Skeletal muscle tissue (tissue), 4 donors: Measurements from ENCODE around the gene BUD23. TPM values are rescaled to one million over a fixed set of nuclear protein-coding genes. Genes with fewer than 3 reads are reported as not detected.
"Not testable (repeated sequence)": the region's sequence is repeated elsewhere in the genome, so short reads cannot be mapped to it uniquely, and the experiment has no call there.

ENCODE experiments used
- H3K27ac ChIP-seq: one replicate; pipeline ENCODE4 v1.7.0; 2013; ENCODE audit warnings: mild to moderate bottlenecking, low read depth, low read length, inconsistent platforms
- H3K27me3 ChIP-seq, 3 donors: one replicate each; pipeline ENCODE4 v1.7.0; 2013; ENCODE audit warnings: low read length in 3 of 3; ENCODE audit not compliant: control insufficient read depth in 3 of 3, insufficient read depth in 3 of 3
- H3K36me3 ChIP-seq, 3 donors: one replicate each; pipeline ENCODE4 v1.7.0; 2013; ENCODE audit warnings: low read length in 3 of 3; ENCODE audit not compliant: control insufficient read depth in 3 of 3, insufficient read depth in 3 of 3
- H3K4me1 ChIP-seq, 3 donors: one replicate each; pipeline ENCODE4 v1.7.0; 2013; ENCODE audit warnings: low read length in 3 of 3, mild to moderate bottlenecking in 3 of 3; ENCODE audit not compliant: control insufficient read depth in 3 of 3, insufficient read depth in 3 of 3
- H3K4me3 ChIP-seq, 3 donors: one replicate each; pipeline ENCODE4 v1.7.0; 2013; ENCODE audit warnings: low read length in 3 of 3
- H3K9ac ChIP-seq, 3 donors: one replicate each; pipeline ENCODE4 v1.7.0; 2013; ENCODE audit warnings: low read length in 3 of 3, mild to moderate bottlenecking in 3 of 3, moderate library complexity in 2 of 3, low read depth in 1 of 3
- H3K9me3 ChIP-seq, 3 donors: one replicate each; pipeline ENCODE4 v1.7.0; 2013; ENCODE audit warnings: low read length in 3 of 3; ENCODE audit not compliant: control insufficient read depth in 3 of 3
- total RNA-seq: library from RNA; depleted of rRNA; stranded (reverse); fragments of >200 nt; gene quantifications from one replicate; pipeline ENCODE4 v1.2.3, GENCODE V29; 2014
- donor health status: Osteomylitis.

BUD23 gene
- total RNA-seq, 1 donor from 2014 or later: 45.4 TPM

GRCh38 chr7:73647725-73648592 lies 35.4 kb upstream of the BUD23 start:
- H3K27me3 ChIP-seq: peaks cover 38 to 53% (median 47%) of the 10 kb centered on the region in 3 donors
- H3K4me3 ChIP-seq: peak overlapping the region; percentile 14 to 54 (median 36)
- no peaks in the 10 kb centered on the region for H3K9me3 ChIP-seq
- H3K27ac ChIP-seq: no peak overlapping the region
- H3K4me1 ChIP-seq: peaks cover 0 to 2% (median 0%) of the 10 kb centered on the region in 3 donors
- H3K9ac ChIP-seq: peak overlapping the region in 1 of 3 donors; percentile 57
- H3K36me3 ChIP-seq: no peaks in the 10 kb centered on the region

- Histone ChIP-seq H3K9me3 (no peaks in the 10 kb centered on the region), H3K36me3 (no peaks in the 10 kb centered on the region), H3K4me3 (no peak overlapping the region), H3K27me3 (peaks cover 35 to 53% (median 47%) of the 10 kb centered on the region in 3 donors), H3K4me1 (peaks cover 0 to 2% (median 0%) of the 10 kb centered on the region in 3 donors), H3K27ac (no peak overlapping the region), H3K9ac (no peak overlapping the region)
Measured at GRCh38 chr7:73648593-73649332, 34.6 kb upstream of the BUD23 start.

GRCh38 chr7:73649576-73649975 lies 33.8 kb upstream of the BUD23 start:
- peaks cover 35 to 49% (median 45%) of the 10 kb centered on the region in 3 donors for H3K27me3 ChIP-seq
- peaks cover 0 to 2% (median 0%) of the 10 kb centered on the region in 3 donors for H3K4me1 ChIP-seq
- H3K4me3 ChIP-seq: no peak overlapping the region
- H3K36me3 ChIP-seq: no peaks in the 10 kb centered on the region
- no peak overlapping the region for H3K27ac ChIP-seq
- no peak overlapping the region for H3K9ac ChIP-seq
- H3K9me3 ChIP-seq: no peaks in the 10 kb centered on the region

GRCh38 chr7:73650524-73650923 lies 32.9 kb upstream of the BUD23 start:
- Histone ChIP-seq H3K9me3 (no peaks in the 10 kb centered on the region), H3K36me3 (no peaks in the 10 kb centered on the region), H3K9ac (no peak overlapping the region), H3K27ac (no peak overlapping the region), H3K27me3 (peaks cover 35 to 44% (median 42%) of the 10 kb centered on the region in 3 donors), H3K4me1 (peaks cover 0 to 2% (median 0%) of the 10 kb centered on the region in 3 donors), H3K4me3 (no peak overlapping the region)

GRCh38 chr7:73652541-73652949 lies 30.9 kb upstream of the BUD23 start:
- H3K4me1 ChIP-seq: no peaks in the 10 kb centered on the region
- no peaks in the 10 kb centered on the region for H3K9me3 ChIP-seq
- H3K9ac ChIP-seq: no peak overlapping the region
- no peaks in the 10 kb centered on the region for H3K36me3 ChIP-seq
- H3K27me3 ChIP-seq: peaks cover 22 to 28% (median 24%) of the 10 kb centered on the region in 3 donors
- no peak overlapping the region for H3K27ac ChIP-seq
- H3K4me3 ChIP-seq: no peak overlapping the region

GRCh38 chr7:73655309-73655708 lies 28.1 kb upstream of the BUD23 start:
- not testable (repeated sequence) for H3K36me3 ChIP-seq, H3K9me3 ChIP-seq, H3K9ac ChIP-seq, H3K27me3 ChIP-seq, H3K4me3 ChIP-seq, H3K27ac ChIP-seq, H3K4me1 ChIP-seq

- H3K9ac ChIP-seq: no peak overlapping the region
- peaks cover 0 to 7% (median 0%) of the 10 kb centered on the region in 3 donors for H3K9me3 ChIP-seq
- peaks cover 0 to 2% (median 0%) of the 10 kb centered on the region in 3 donors for H3K27me3 ChIP-seq
- H3K4me1 ChIP-seq: no peaks in the 10 kb centered on the region
- H3K27ac ChIP-seq: no peak overlapping the region
- H3K36me3 ChIP-seq: no peaks in the 10 kb centered on the region
- H3K4me3 ChIP-seq: no peak overlapping the region
Measured at GRCh38 chr7:73659983-73660382, 23.4 kb upstream of the BUD23 start.

- H3K4me3 ChIP-seq, H3K27ac ChIP-seq, H3K27me3 ChIP-seq: not testable (repeated sequence)
Measured at GRCh38 chr7:73660594-73660993, 22.8 kb upstream of the BUD23 start.

GRCh38 chr7:73663033-73663432 lies 20.4 kb upstream of the BUD23 start:
- Histone ChIP-seq H3K36me3 (no peaks in the 10 kb centered on the region), H3K27me3 (peaks cover 0 to 2% (median 0%) of the 10 kb centered on the region in 3 donors), H3K9ac (no peak overlapping the region), H3K4me1 (peaks cover 0 to 2% (median 0%) of the 10 kb centered on the region in 3 donors), H3K27ac (no peak overlapping the region), H3K9me3 (peaks cover 0 to 7% (median 0%) of the 10 kb centered on the region in 3 donors), H3K4me3 (no peak overlapping the region)

More at GRCh38 chr7:73660594-73660993, 22.8 kb upstream of the BUD23 start:
- not testable (repeated sequence) for H3K9ac ChIP-seq, H3K4me1 ChIP-seq, H3K9me3 ChIP-seq, H3K36me3 ChIP-seq
